CD4-positive, CD25-positive, alpha-beta regulatory T cell (primary cell): ENCODE measurements around the gene GPHA2. TPM values are rescaled to one million over a fixed set of nuclear protein-coding genes. Genes with fewer than 3 reads are reported as not detected.
"Not testable (repeated sequence)": the region's sequence is repeated elsewhere in the genome, so short reads cannot be mapped to it uniquely, and the experiment has no call there.

Experiments
- ATAC-seq, 2 donors: fragments of 150-1000 bp; cut with Tn5 transposase; one replicate each; pipeline ENCODE4 v1.10.0; 2021; ENCODE audit warnings: low read depth in 2 of 2, moderate number of reproducible peaks in 2 of 2, moderate library complexity in 1 of 2
- DNase-seq, 3 donors: peaks; one replicate each; pipeline versions ENCODE4 v3.0.0 to v3.0.0-alpha.2; 2012 to 2022; ENCODE audit warnings: mixed read lengths in 1 of 3
- H3K27ac ChIP-seq: one replicate; pipeline ENCODE4 v1.7.0; 2013; ENCODE audit warnings: mild to moderate bottlenecking, low read length; ENCODE audit not compliant: insufficient read depth, poor library complexity, severe bottlenecking
- H3K27me3 ChIP-seq: one replicate; pipeline ENCODE4 v1.7.0; 2013; ENCODE audit warnings: low read length; ENCODE audit not compliant: control insufficient read depth, insufficient read depth
- H3K36me3 ChIP-seq: one replicate; pipeline ENCODE4 v1.7.0; 2013; ENCODE audit warnings: mild to moderate bottlenecking, low read length, moderate library complexity; ENCODE audit not compliant: control insufficient read depth, insufficient read depth
- H3K4me1 ChIP-seq: 2 replicates; pipeline ENCODE4 v1.7.0; 2013; ENCODE audit warnings: mild to moderate bottlenecking, low read length; ENCODE audit not compliant: insufficient read depth, control insufficient read depth, poor library complexity, severe bottlenecking
- H3K4me3 ChIP-seq: one replicate; pipeline ENCODE4 v1.7.0; 2013; ENCODE audit warnings: low read depth, mild to moderate bottlenecking, low read length, moderate library complexity
- H3K9me3 ChIP-seq, 2 experiments: 1 replicate in 1 of 2; 2 replicates in 1 of 2; pipeline ENCODE4 v1.7.0; 2013; ENCODE audit warnings: low read length in 2 of 2, mild to moderate bottlenecking in 1 of 2, moderate library complexity in 1 of 2; ENCODE audit not compliant: control insufficient read depth in 2 of 2
- H3K27ac Mint-ChIP-seq, 3 donors: one replicate each; pipeline ENCODE4 v1.8.0; 2020 to 2022; ENCODE audit warnings: mild to moderate bottlenecking in 3 of 3, mixed read lengths in 3 of 3, moderate library complexity in 2 of 3
- H3K27me3 Mint-ChIP-seq: one replicate; pipeline ENCODE4 v1.8.0; 2022; ENCODE audit warnings: mild to moderate bottlenecking, mixed read lengths
- H3K36me3 Mint-ChIP-seq: one replicate; pipeline ENCODE4 v1.8.0; 2020; ENCODE audit warnings: mixed read lengths
- H3K4me1 Mint-ChIP-seq, 4 donors: one replicate each; pipeline ENCODE4 v1.8.0; 2020 to 2022; ENCODE audit warnings: mixed read lengths in 4 of 4, mild to moderate bottlenecking in 1 of 4
- H3K4me3 Mint-ChIP-seq, 4 donors: one replicate each; pipeline ENCODE4 v1.8.0; 2020 to 2022; ENCODE audit warnings: mild to moderate bottlenecking in 4 of 4, mixed read lengths in 4 of 4, moderate library complexity in 3 of 4
- H3K9me3 Mint-ChIP-seq, 7 donors: one replicate each; pipeline ENCODE4 v1.8.0; 2020 to 2022; ENCODE audit warnings: mixed read lengths in 7 of 7, mild to moderate bottlenecking in 3 of 7, moderate library complexity in 2 of 7
- polyA plus RNA-seq, 4 donors: library from polyadenylated mRNA; unstranded; fragments of 300-500 nt; fragmentation: Illumina TruSeq; gene quantifications; one replicate each; pipeline ENCODE4 v1.2.3, GENCODE V29; 2021
- total RNA-seq: library from RNA; stranded (reverse); gene quantifications from one replicate; pipeline ENCODE4 v1.2.3, GENCODE V29; 2022

GPHA2 gene, protein sequence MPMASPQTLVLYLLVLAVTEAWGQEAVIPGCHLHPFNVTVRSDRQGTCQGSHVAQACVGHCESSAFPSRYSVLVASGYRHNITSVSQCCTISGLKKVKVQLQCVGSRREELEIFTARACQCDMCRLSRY
- total RNA-seq (not detected), polyA plus RNA-seq (not detected)

DNA sequence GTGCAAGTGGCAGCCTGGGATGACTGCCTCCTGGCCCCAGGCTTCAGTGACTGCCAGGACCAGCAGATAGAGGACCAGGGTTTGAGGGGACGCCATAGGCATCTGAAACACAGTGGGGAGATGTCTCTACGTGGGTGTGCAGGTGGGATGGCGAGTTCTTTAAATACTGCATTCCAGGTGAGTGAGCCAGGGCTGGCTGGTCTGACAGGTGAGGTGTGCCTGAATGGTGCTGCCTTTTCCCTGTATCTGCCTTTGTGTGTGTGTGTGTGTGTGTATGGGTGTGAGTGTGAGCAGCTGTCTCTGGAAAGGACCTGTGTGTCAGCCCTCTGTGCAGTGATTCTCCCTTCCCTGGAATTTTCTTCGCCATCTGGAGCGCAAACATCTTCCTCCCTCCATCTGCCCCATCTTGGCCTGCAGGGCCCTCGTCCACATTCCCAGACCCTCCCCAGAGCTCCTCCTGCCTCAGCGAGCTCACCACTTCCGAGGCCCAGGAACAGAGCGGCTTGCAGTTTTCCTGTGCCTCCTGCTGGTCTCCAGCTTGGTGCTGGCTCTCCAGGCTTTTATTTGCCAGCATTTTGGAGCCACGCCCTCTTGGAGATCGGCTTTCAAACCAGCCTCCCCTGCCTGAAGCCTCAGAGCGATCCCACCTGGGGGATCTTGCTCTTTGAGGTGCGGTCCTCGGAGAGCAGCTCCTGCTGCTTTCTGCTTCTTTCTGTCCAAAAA, at the start of gene GPHA2:
Gene GPHA2, minus strand, starts transcription at position 535 of the 723 bp plus-strand sequence. Its CDS starts 433 bp downstream, at position 102.
- no peak within 1 kb of the TSS for H3K4me3 ChIP-seq
- no peaks in the 10 kb centered on the region for H3K9me3 ChIP-seq
- ATAC-seq, result no peak
- Mint-ChIP-seq H3K27me3 (peaks cover 15% of the 10 kb centered on the region), H3K4me1 (peaks cover 0 to 2% (median 0%) of the 10 kb centered on the region in 4 donors), H3K27ac (no peak within 1 kb of the TSS), H3K4me3 (no peak within 1 kb of the TSS), H3K9me3 (no peaks in the 10 kb centered on the region), H3K36me3 (peaks cover 28% of the 10 kb centered on the region)
- DNase-seq, result no peak
- H3K27me3 ChIP-seq, result no peaks in the 10 kb centered on the region
- H3K27ac ChIP-seq, result no peak within 1 kb of the TSS
- H3K4me1 ChIP-seq, result no peaks in the 10 kb centered on the region
- peaks cover 26% of the 10 kb centered on the region for H3K36me3 ChIP-seq

DNA sequence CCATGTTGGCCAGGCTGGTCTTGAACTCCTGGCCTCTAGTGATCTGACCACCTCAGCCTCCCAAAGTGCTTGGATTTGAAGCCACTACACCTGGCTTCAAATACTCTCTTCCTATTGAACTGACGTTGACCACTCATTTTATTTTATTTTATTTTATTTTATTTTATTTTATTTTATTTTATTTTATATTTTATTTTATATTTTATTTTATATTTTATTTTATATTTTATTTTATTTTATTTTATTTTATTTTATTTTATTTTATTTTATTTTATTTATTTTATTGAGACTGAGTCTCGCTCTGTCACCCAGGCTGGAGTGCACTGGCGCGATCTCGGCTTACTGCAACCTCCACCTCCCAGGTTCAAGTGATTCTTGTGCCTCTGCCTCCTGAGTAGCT, 47.6 kb upstream of the GPHA2 start:
- H3K36me3 Mint-ChIP-seq, H3K4me3 ChIP-seq, H3K9me3 ChIP-seq, H3K27ac Mint-ChIP-seq, H3K4me1 Mint-ChIP-seq, DNase-seq, H3K4me1 ChIP-seq, ATAC-seq, H3K36me3 ChIP-seq, H3K27ac ChIP-seq, H3K4me3 Mint-ChIP-seq, H3K9me3 Mint-ChIP-seq, H3K27me3 ChIP-seq: not testable (repeated sequence)
- H3K27me3 Mint-ChIP-seq, result peaks cover 10% of the 10 kb centered on the region

DNA sequence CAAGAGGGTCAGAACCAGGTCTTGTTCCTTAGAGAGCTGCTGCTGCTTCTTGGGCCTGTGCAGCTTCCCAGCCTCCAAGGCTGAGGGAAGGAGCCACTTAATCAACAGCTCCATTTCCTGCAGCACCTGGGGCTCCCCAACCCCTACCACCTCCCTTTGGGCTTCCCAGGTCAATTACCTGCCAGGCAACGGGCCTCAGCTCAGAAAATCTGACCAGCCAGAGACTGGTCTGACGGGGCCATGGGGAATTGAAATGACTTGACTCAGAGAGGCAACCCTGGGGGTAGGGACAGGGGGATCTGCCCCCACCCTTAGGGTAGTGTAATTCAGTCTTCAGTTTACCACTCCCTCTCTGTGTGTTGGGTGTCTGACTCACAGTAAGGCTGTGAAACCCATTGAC, 41.0 kb upstream of the GPHA2 start:
- Histone ChIP-seq H3K27ac (no peak overlapping the region), H3K27me3 (no peaks in the 10 kb centered on the region), H3K4me3 (no peak overlapping the region), H3K36me3 (no peaks in the 10 kb centered on the region), H3K4me1 (peaks cover 7% of the 10 kb centered on the region), H3K9me3 (no peaks in the 10 kb centered on the region)
- Mint-ChIP-seq H3K27me3 (peaks cover 5% of the 10 kb centered on the region), H3K36me3 (no peaks in the 10 kb centered on the region), H3K27ac (no peak overlapping the region), H3K9me3 (peaks cover 0 to 3% (median 0%) of the 10 kb centered on the region in 7 donors), H3K4me3 (no peak overlapping the region), H3K4me1 (peaks cover 0 to 8% (median 1%) of the 10 kb centered on the region in 4 donors)
- ATAC-seq (no peak), DNase-seq (no peak)

DNA sequence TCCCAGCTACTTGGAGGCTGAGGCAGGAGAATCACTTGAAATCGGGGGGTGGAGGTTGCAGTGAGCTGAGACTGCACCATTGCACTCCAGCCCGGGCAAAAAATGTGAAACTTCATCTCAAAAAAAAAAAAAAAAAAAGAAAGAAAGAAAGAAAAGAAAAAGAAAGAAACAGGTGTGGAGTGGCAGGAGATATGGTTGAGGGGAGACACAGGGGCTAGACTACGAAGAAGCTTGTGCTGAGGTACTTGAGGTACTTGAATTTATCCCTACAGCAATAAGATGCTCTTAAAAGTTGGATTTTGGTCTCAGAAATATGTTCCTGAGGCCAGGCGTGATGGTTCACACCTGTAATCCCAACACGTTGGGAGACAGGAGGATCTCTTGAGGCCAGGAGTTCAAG, 38.4 kb upstream of the GPHA2 start:
- H3K36me3 ChIP-seq, result no peaks in the 10 kb centered on the region
- peaks cover 7% of the 10 kb centered on the region for H3K27me3 Mint-ChIP-seq
- DNase-seq, result no peak
- H3K9me3 Mint-ChIP-seq, result peaks cover 0 to 3% (median 0%) of the 10 kb centered on the region in 7 donors
- peaks cover 4 to 16% (median 9%) of the 10 kb centered on the region in 4 donors for H3K4me1 Mint-ChIP-seq
- no peaks in the 10 kb centered on the region for H3K27me3 ChIP-seq
- no peaks in the 10 kb centered on the region for H3K36me3 Mint-ChIP-seq
- H3K4me3 ChIP-seq, result no peak overlapping the region
- no peak overlapping the region for H3K4me3 Mint-ChIP-seq
- no peak for ATAC-seq
- no peak overlapping the region for H3K27ac ChIP-seq
- peaks cover 10% of the 10 kb centered on the region for H3K4me1 ChIP-seq
- no peaks in the 10 kb centered on the region for H3K9me3 ChIP-seq
- H3K27ac Mint-ChIP-seq, result peak overlapping the region in 1 of 3 donors; percentile 60

DNA sequence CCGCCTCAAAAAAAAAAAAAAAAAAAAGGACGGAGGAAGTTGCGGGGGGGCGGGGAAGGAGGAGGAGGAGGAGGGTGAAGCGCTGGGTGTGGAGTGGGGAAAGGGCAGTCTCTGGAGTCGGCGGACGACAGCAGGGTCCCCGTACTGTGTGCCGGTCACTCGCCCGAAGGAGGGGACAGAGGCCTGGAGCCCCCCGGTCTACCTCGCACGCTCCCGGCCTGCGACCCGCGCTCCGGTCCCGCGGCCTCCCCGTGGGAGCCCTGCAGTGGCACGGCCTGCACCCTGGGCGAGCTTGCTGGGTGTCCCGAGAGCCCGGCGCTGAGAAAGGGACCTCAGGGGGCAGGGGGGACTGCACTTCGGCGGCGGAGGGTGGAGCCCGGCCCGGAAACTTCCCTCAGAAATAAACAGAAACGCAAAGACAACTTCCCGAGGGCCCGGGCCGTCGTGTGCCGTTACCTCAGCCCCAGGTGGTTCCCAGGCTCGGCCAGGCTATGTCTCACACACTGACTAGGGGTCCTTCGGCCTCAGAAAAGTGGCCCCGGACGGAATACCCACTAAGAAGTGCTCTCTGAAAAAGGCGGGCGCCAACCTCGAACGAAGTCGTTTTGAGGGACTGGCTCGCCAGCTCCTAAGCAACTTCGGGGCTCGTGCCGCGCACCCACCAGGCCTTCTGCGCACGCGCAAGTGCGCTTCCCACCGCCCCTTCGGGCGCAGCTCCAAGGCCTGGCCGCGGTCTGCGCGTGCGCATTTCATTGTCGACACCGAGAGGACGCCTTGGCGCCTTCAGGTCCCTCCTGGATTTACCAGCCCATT, 35.9 kb upstream of the GPHA2 start, which contains the start of gene MAJIN:
Gene MAJIN, minus strand, starts transcription at position 688 of the 813 bp plus-strand sequence. CDS start 12,703 bp downstream, outside the sequence.
- Histone ChIP-seq H3K36me3 (no peaks in the 10 kb centered on the region), H3K27ac (peak within 1 kb of the TSS; percentile 33), H3K27me3 (no peaks in the 10 kb centered on the region), H3K4me3 (no peak within 1 kb of the TSS), H3K4me1 (peaks cover 10% of the 10 kb centered on the region), H3K9me3 (no peaks in the 10 kb centered on the region)
- peak within 1 kb of the TSS; percentile 23 to 71 (median 55) for H3K27ac Mint-ChIP-seq
- ATAC-seq (peak; percentile 54 to 69), DNase-seq (peak; percentile 76 to 89 (median 83))
- peak within 1 kb of the TSS; percentile 27 to 80 (median 71) for H3K4me3 Mint-ChIP-seq
- peaks cover 4 to 16% (median 11%) of the 10 kb centered on the region in 4 donors for H3K4me1 Mint-ChIP-seq
- H3K27me3 Mint-ChIP-seq, result peaks cover 14% of the 10 kb centered on the region
- peaks cover 0 to 3% (median 0%) of the 10 kb centered on the region in 7 donors for H3K9me3 Mint-ChIP-seq
- no peaks in the 10 kb centered on the region for H3K36me3 Mint-ChIP-seq

DNA sequence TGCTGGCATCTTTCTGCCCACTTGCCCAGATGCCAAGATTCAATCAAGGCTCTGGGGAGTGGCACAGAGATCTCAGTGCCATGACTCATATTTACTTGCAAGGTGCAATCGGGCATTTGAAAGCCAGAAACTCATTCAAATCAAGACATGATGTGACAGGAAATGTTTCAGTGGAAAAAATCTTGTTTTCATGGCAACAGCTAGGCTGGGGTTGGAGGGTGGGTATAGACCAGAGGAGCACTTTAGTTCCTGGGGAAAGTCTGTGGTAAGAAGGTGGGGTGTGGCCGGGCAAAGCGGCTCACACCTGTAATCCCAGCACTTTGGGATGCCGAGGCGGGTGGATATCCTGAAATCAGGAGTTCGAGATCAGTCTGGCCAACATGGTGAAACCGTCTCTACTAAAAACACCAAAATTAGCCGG, 35.0 kb upstream of the GPHA2 start:
- Mint-ChIP-seq H3K9me3 (peaks cover 0 to 3% (median 0%) of the 10 kb centered on the region in 7 donors), H3K36me3 (no peaks in the 10 kb centered on the region), H3K27me3 (peaks cover 14% of the 10 kb centered on the region), H3K4me1 (peaks cover 4 to 16% (median 11%) of the 10 kb centered on the region in 4 donors), H3K27ac (peak overlapping the region in 2 of 3 donors; percentile 21 to 71), H3K4me3 (peak overlapping the region in 3 of 4 donors; percentile 63 to 79 (median 76))
- DNase-seq (peak in 1 of 3 donors; percentile 45), ATAC-seq (peak in 1 of 2 donors; percentile 19)
- no peak overlapping the region for H3K27ac ChIP-seq
- H3K27me3 ChIP-seq, result no peaks in the 10 kb centered on the region
- H3K36me3 ChIP-seq, result no peaks in the 10 kb centered on the region
- H3K9me3 ChIP-seq, result no peaks in the 10 kb centered on the region
- peaks cover 10% of the 10 kb centered on the region for H3K4me1 ChIP-seq
- H3K4me3 ChIP-seq, result no peak overlapping the region

DNA sequence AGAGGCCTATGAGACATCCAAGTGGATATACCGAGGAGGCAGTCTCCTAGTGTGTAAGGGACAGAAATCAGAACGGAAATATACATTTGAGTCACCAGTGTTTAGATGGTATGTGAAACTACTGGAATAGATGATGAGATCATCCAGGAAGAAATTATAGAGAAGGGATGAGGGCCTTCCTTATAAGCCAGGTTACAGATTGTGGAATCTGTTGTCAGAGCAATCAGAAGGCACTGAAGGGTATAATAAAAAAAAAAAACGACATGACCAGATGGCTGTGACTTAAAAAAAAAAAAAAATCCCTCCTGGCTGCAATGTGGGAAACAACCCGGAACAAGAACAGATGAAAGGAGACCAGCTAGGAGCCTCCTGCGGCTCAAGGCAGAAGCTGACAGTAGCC, 33.5 kb upstream of the GPHA2 start:
- Histone ChIP-seq H3K27me3 (no peaks in the 10 kb centered on the region), H3K9me3 (no peaks in the 10 kb centered on the region), H3K27ac (no peak overlapping the region), H3K4me1 (peaks cover 10% of the 10 kb centered on the region), H3K4me3 (no peak overlapping the region), H3K36me3 (no peaks in the 10 kb centered on the region)
- H3K27ac Mint-ChIP-seq, result peak overlapping the region; percentile 4 to 9 (median 8)
- no peak for DNase-seq
- H3K36me3 Mint-ChIP-seq, result no peaks in the 10 kb centered on the region
- H3K4me1 Mint-ChIP-seq, result peaks cover 4 to 16% (median 10%) of the 10 kb centered on the region in 4 donors
- H3K9me3 Mint-ChIP-seq, result no peaks in the 10 kb centered on the region
- peaks cover 14% of the 10 kb centered on the region for H3K27me3 Mint-ChIP-seq
- peak overlapping the region in 2 of 4 donors; percentile 17 to 28 for H3K4me3 Mint-ChIP-seq
- ATAC-seq, result no peak
